ENCODE results near the gene ADM2.

Gene ADM2

GRCh38 chr22:50476868-50477267, 4.5 kb upstream of the ADM2 start:
- Histone ChIP-seq H3K9me2 (replicated peaks; ENCODE audit: insufficient read depth, low read length) (no peaks in the 10 kb centered on the region), H3K27me3 (replicated peaks; ENCODE audit: insufficient read depth, low read length) (peaks cover 14% of the 10 kb centered on the region), H3K9ac (ENCODE audit: low read length) (no peak overlapping the region), H3K4me1 (ENCODE audit: low read length) (peaks cover 22% of the 10 kb centered on the region), H3K27ac (ENCODE audit: low read length) (no peak overlapping the region), H3K79me2 (ENCODE audit: low read length) (peaks cover 28% of the 10 kb centered on the region), H3K9me3 (replicated peaks; ENCODE audit: insufficient read depth, low read length) (no peaks in the 10 kb centered on the region), H3K4me3 (ENCODE audit: low read length) (no peak overlapping the region), H4K20me1 (ENCODE audit: insufficient read depth, low read length) (peaks cover 4% of the 10 kb centered on the region; the same call in 1 of the 2 replicates), H2AFZ (ENCODE audit: low read length) (no peak overlapping the region), H3K36me3 (replicated peaks; ENCODE audit: insufficient read depth, low read length) (no peaks in the 10 kb centered on the region), H3K4me2 (ENCODE audit: low read depth, low read length) (no peak overlapping the region), H3F3A (ENCODE audit: insufficient read depth, low read length) (no peaks in the 10 kb centered on the region; the same call in 1 of the 2 replicates)
- DNase-seq: no peak
- no peak for TF ChIP-seq EZH2 (optimal IDR thresholded peaks at IDR 0.05; ENCODE audit: low read depth, low read length)
- no peak for TF ChIP-seq EZH2phosphoT487 (IDR thresholded peaks at IDR 0.05; ENCODE audit: low read length)
- TF ChIP-seq CTCF (IDR thresholded peaks at IDR 0.05; ENCODE audit: low read length): no peak

GRCh38 chr22:50477923-50478322, 3.4 kb upstream of the ADM2 start:
- TF ChIP-seq EZH2phosphoT487 (IDR thresholded peaks at IDR 0.05; ENCODE audit: low read length) (no peak), CTCF (IDR thresholded peaks at IDR 0.05; ENCODE audit: low read length) (no peak), EZH2 (optimal IDR thresholded peaks at IDR 0.05; ENCODE audit: low read depth, low read length) (no peak)
- H3K79me2 ChIP-seq (ENCODE audit: low read length): peaks cover 17% of the 10 kb centered on the region
- H2AFZ ChIP-seq (ENCODE audit: low read length): no peak overlapping the region
- no peak overlapping the region for H3K4me3 ChIP-seq (ENCODE audit: low read length)
- no peak overlapping the region for H3K4me2 ChIP-seq (ENCODE audit: low read depth, low read length)
- no peak for DNase-seq
- H3K9ac ChIP-seq (ENCODE audit: low read length): no peak overlapping the region
- peaks cover 11% of the 10 kb centered on the region for H3K4me1 ChIP-seq (ENCODE audit: low read length)
- no peaks in the 10 kb centered on the region for H3K36me3 ChIP-seq (replicated peaks; ENCODE audit: insufficient read depth, low read length)
- peaks cover 14% of the 10 kb centered on the region for H3K27me3 ChIP-seq (replicated peaks; ENCODE audit: insufficient read depth, low read length)
- peaks cover 4% of the 10 kb centered on the region; the same call in 1 of the 2 replicates for H4K20me1 ChIP-seq (ENCODE audit: insufficient read depth, low read length)
- no peak overlapping the region for H3K27ac ChIP-seq (ENCODE audit: low read length)
- H3K9me3 ChIP-seq (replicated peaks; ENCODE audit: insufficient read depth, low read length): no peaks in the 10 kb centered on the region
- H3K9me2 ChIP-seq (replicated peaks; ENCODE audit: insufficient read depth, low read length): no peaks in the 10 kb centered on the region
- H3F3A ChIP-seq (ENCODE audit: insufficient read depth, low read length): no peaks in the 10 kb centered on the region

GRCh38 chr22:50479721-50480120, 1.6 kb upstream of the ADM2 start:
- no peaks in the 10 kb centered on the region for H4K20me1 ChIP-seq (ENCODE audit: insufficient read depth, low read length)
- H2AFZ ChIP-seq (ENCODE audit: low read length): no peak overlapping the region
- H3K9me2 ChIP-seq (replicated peaks; ENCODE audit: insufficient read depth, low read length): no peaks in the 10 kb centered on the region
- H3F3A ChIP-seq (ENCODE audit: insufficient read depth, low read length): no peaks in the 10 kb centered on the region
- H3K4me1 ChIP-seq (ENCODE audit: low read length): 0 out of 2 replicates have a peak, but pooled peaks cover 3% of the 10 kb centered on the region
- H3K27ac ChIP-seq (ENCODE audit: low read length): no peak overlapping the region
- no peak overlapping the region for H3K4me3 ChIP-seq (ENCODE audit: low read length)
- TF ChIP-seq CTCF (IDR thresholded peaks at IDR 0.05; ENCODE audit: low read length) (no peak), EZH2phosphoT487 (IDR thresholded peaks at IDR 0.05; ENCODE audit: low read length) (no peak), EZH2 (optimal IDR thresholded peaks at IDR 0.05; ENCODE audit: low read depth, low read length) (no peak)
- no peak overlapping the region for H3K4me2 ChIP-seq (ENCODE audit: low read depth, low read length)
- no peak overlapping the region for H3K9ac ChIP-seq (ENCODE audit: low read length)
- H3K79me2 ChIP-seq (ENCODE audit: low read length): no peaks in the 10 kb centered on the region
- peaks cover 14% of the 10 kb centered on the region for H3K27me3 ChIP-seq (replicated peaks; ENCODE audit: insufficient read depth, low read length)
- H3K36me3 ChIP-seq (replicated peaks; ENCODE audit: insufficient read depth, low read length): no peaks in the 10 kb centered on the region
- DNase-seq: no peak
- H3K9me3 ChIP-seq (replicated peaks; ENCODE audit: insufficient read depth, low read length): no peaks in the 10 kb centered on the region
